K562 (cell line): ENCODE measurements around the gene EPB41L1. TPM values are rescaled to one million over a fixed set of nuclear protein-coding genes. Genes with fewer than 3 reads are reported as not detected.

Experiments used
- ATAC-seq: fragments of 200-7000 bp; cut with Tn5 transposase; 3 replicates; pipeline ENCODE4 v1.9.1; 2020; ENCODE audit warnings: moderate library complexity
- BruUV-seq: library from RNA; stranded (reverse); fragments of 400-500 nt; replicated peaks from 2 replicates; lab custom pipeline; 2021; lab: Mats Ljungman, UMichigan
- CTCF ChIA-PET: fragments of 300-600 bp; formaldehyde crosslinking; extraction: SDS; loops from one replicate; lab custom pipeline; 2021; ENCODE audit warnings: low intra/inter-chr PET ratio; lab: Yijun Ruan, JAX
- POLR2A ChIA-PET: fragments of 300-600, 350-650 bp; sonication (Branson Sonifier 250); formaldehyde crosslinking; extraction: SDS; loops from one replicate; lab custom pipeline; 2021; ENCODE audit warnings: antibody characterized with exemption, inconsistent platforms; lab: Yijun Ruan, JAX
- DNase-seq, 4 experiments: peaks; one replicate each; pipeline versions ENCODE4 v3.0.0 to v3.0.0-alpha.2; 2011 to 2018; ENCODE audit warnings: low spot score in 3 of 4, mixed read lengths in 3 of 4; ENCODE audit errors: extremely low read depth in 1 of 4
- FAIRE-seq: peaks from 2 replicates; lab custom pipeline; 2011; peaks lifted over from hg19 to GRCh38; lab: Jason Lieb, UNC
- H2AFZ ChIP-seq: 2 replicates; pipeline ENCODE4 v1.6.0; 2011; ENCODE audit warnings: low read depth, low read length, control low read depth, inconsistent platforms
- H3K27ac ChIP-seq: fragments of 200-600 bp; 3 replicates; pipeline ENCODE4 v1.8.0; 2011; ENCODE audit warnings: low read depth, mild to moderate bottlenecking, control low read depth, inconsistent platforms, low read length, moderate library complexity, mixed read lengths; ENCODE audit errors: extremely low read depth
- H3K27me3 ChIP-seq, 2 experiments: fragments of 300-600 bp in 1 of 2; 2 replicates in 1 of 2; 3 replicates in 1 of 2; pipeline versions ENCODE4 v1.6.0 to v1.8.0; 2011; ENCODE audit warnings: inconsistent platforms in 2 of 2, low read length in 2 of 2, mild to moderate bottlenecking in 1 of 2, mixed read lengths in 1 of 2, moderate library complexity in 1 of 2; ENCODE audit not compliant: control insufficient read depth in 2 of 2, insufficient read depth in 2 of 2
- H3K36me3 ChIP-seq: fragments of 300-600 bp; 3 replicates; pipeline ENCODE4 v1.8.0; 2011; ENCODE audit warnings: mild to moderate bottlenecking, low read length, inconsistent platforms; ENCODE audit not compliant: control insufficient read depth, insufficient read depth
- H3K4me1 ChIP-seq, 2 experiments: fragments of 200-600 bp in 1 of 2; replicated peaks in 1 of 2; 2 replicates in 1 of 2; 3 replicates in 1 of 2; pipeline versions ENCODE4 v1.5.1 to v1.8.0; 2011; ENCODE audit warnings: inconsistent platforms in 2 of 2, low read length in 2 of 2, mild to moderate bottlenecking in 1 of 2, mixed read lengths in 1 of 2, moderate library complexity in 1 of 2; ENCODE audit not compliant: control insufficient read depth in 2 of 2, insufficient read depth in 2 of 2
- H3K4me2 ChIP-seq: 2 replicates; pipeline ENCODE4 v1.6.1; 2011; ENCODE audit warnings: low read length, control low read depth, inconsistent platforms, mixed read lengths; ENCODE audit not compliant: insufficient read depth
- H3K4me3 ChIP-seq: fragments of 200-600 bp; sonication (generic), shearing (Covaris generic); 2 replicates; pipeline ENCODE4 v1.5.1; 2016; ENCODE audit warnings: control low read depth, inconsistent platforms
- H3K79me2 ChIP-seq: fragments of 200-600 bp; 3 replicates; pipeline ENCODE4 v1.8.0; 2011; ENCODE audit warnings: low read length, inconsistent platforms; ENCODE audit not compliant: control insufficient read depth, insufficient read depth
- H3K9ac ChIP-seq, 2 experiments: 2 replicates each; pipeline versions ENCODE4 v1.6.0 to v1.6.1; 2011; ENCODE audit warnings: low read depth in 2 of 2, low read length in 2 of 2, control low read depth in 1 of 2, inconsistent platforms in 1 of 2, mild to moderate bottlenecking in 1 of 2, mixed read lengths in 1 of 2; ENCODE audit not compliant: insufficient read depth in 1 of 2
- H3K9me1 ChIP-seq: one replicate; pipeline ENCODE4 v1.6.0; 2011; ENCODE audit warnings: inconsistent platforms, mild to moderate bottlenecking, low read length, moderate library complexity; ENCODE audit not compliant: control insufficient read depth, insufficient read depth
- H3K9me3 ChIP-seq: replicated peaks from 2 replicates; pipeline ENCODE4 v1.5.1; 2011; ENCODE audit warnings: low read depth, low read length, inconsistent platforms; ENCODE audit not compliant: control insufficient read depth, insufficient read depth
- H4K20me1 ChIP-seq: replicated peaks from 2 replicates; pipeline ENCODE4 v1.6.1; 2011; ENCODE audit warnings: low read length, inconsistent platforms, mixed read lengths; ENCODE audit not compliant: control insufficient read depth, insufficient read depth
- AFF4 ChIP-seq: sonication (generic); formaldehyde crosslinking; IDR thresholded peaks from 2 replicates; pipeline ENCODE4 v1.8.0; 2023; ENCODE audit warnings: mild to moderate bottlenecking, missing genetic modification reagents
- FOXP1 ChIP-seq: sonication (generic); formaldehyde crosslinking; IDR thresholded peaks from 2 replicates; pipeline ENCODE4 v1.8.0; 2022; ENCODE audit warnings: mild to moderate bottlenecking, missing genetic modification reagents
- HMGXB4 ChIP-seq: sonication (generic); formaldehyde crosslinking; IDR thresholded peaks from 2 replicates; pipeline ENCODE4 v1.8.1; 2023; ENCODE audit warnings: mild to moderate bottlenecking, missing genetic modification reagents
- ZFPM2 ChIP-seq: fragments of 250-450 bp; sonication (Bioruptor Pico); IDR thresholded peaks from 2 replicates; pipeline ENCODE4 v1.5.1; 2022; ENCODE audit warnings: mild to moderate bottlenecking
- WGBS: fragments of 100-300 bp; shearing (Covaris generic); methylation state at CpG from one replicate; pipeline ENCODE4 v1.1.6; 2016; ENCODE audit warnings: low coverage, mixed read lengths; ENCODE audit not compliant: insufficient coverage; ENCODE audit errors: missing lambda C conversion rate; 5-methylcytosine and 5-hydroxymethylcytosine counted together
- in situ Hi-C: fragments of 300-500 bp; cut with MboI; formaldehyde crosslinking; loops from 4 replicates; pipeline ENCODE4 v1.15.0; 2018; ENCODE audit warnings: inconsistent platforms, mixed read lengths
- intact Hi-C: fragments of 100-400 bp; cut with micrococcal nuclease; formaldehyde crosslinking; loops from 2 replicates; pipeline ENCODE4 v1.14.2; 2022
- polyA plus RNA-seq, 8 experiments: library from polyadenylated mRNA; depleted of rRNA in 4 of 8; stranded (reverse) in 5 of 8; unstranded in 3 of 8; fragments of >200 nt; fragmentation: Nextera tagmentation in 2 of 8; fragmentation: Illumina TruSeq in 1 of 8; extraction: Ambion mirVana in 2 of 8; extraction: Trizol in 1 of 8; gene quantifications; 2 replicates each; pipeline versions ENCODE4 v1.2.1 to v1.2.3, GENCODE V29; 2011 to 2014; ENCODE audit warnings: inconsistent platforms in 1 of 8, missing spikeins in 1 of 8
- total RNA-seq, 7 experiments: library from RNA; depleted of rRNA in 6 of 7; stranded (reverse); fragments of >200 nt in 6 of 7; fragmentation: Illumina TruSeq in 2 of 7; extraction: Trizol in 2 of 7; gene quantifications; 2 replicates each; pipeline versions ENCODE4 v1.2.1 to v1.2.3, GENCODE V29; 2011 to 2021; ENCODE audit warnings: low replicate concordance in 1 of 7
- TF ChIP-seq, protein P1 (sequence below): fragments of 450-650 bp; formaldehyde crosslinking; IDR thresholded peaks from 2 replicates; pipeline ENCODE4 v1.4.0; 2020; ENCODE audit warnings: mild to moderate bottlenecking, moderate library complexity

The EPB41L1 gene
- total and polyA plus RNA-seq, 9 of the 15 experiments (the other 6 are each of a cell fraction or from before 2014, with no cell fraction given) = 0.11 to 4.3 (median 1.3) TPM

GRCh38 chr20:36120991-36121390 lies 33.5 kb upstream of the EPB41L1 start (continued):
- TF ChIP-seq AFF4 (CRISPR knock-in tag) = no peak
- no peak for TF ChIP-seq FOXP1 (CRISPR knock-in tag)
- no peak for TF ChIP-seq ZFPM2 (CRISPR knock-in tag)
- TF ChIP-seq, all 486 proteins: peak for 0

- Histone ChIP-seq H3K9me3 (no peaks in the 10 kb centered on the region), H3K27me3 (no peaks in the 10 kb centered on the region), H3K79me2 (no peaks in the 10 kb centered on the region), H3K9me1 (no peaks in the 10 kb centered on the region), H3K4me3 (no peak overlapping the region), H2AFZ (peak overlapping the region; percentile 51), H4K20me1 (no peaks in the 10 kb centered on the region), H3K27ac (no peak overlapping the region), H3K9ac (peak overlapping the region in 1 of 2 experiments; percentile 62; a peak in 1 of 4 replicates), H3K36me3 (no peaks in the 10 kb centered on the region), H3K4me2 (peak overlapping the region; percentile 1; the same call in 1 of the 2 replicates), H3K4me1 (peaks cover 13 to 18% of the 10 kb centered on the region in 2 experiments)
- CTCF ChIA-PET = no interaction called here
- no TSS peak for BruUV-seq
- ATAC-seq = peak; percentile 49
- intact Hi-C loops = no loop called here
- DNase-seq = no peak
- FAIRE-seq = peak; percentile 66
- in situ Hi-C loops = no loop called here
- POLR2A ChIA-PET = interaction anchor here (0.6 kb wide), 1 partner anchor 428 kb away, joined by 4 read pairs; no protein-coding TSS in a partner anchor
- WGBS = 47% methylated on average over 16 of the region's 17 CpGs
- TF ChIP-seq, protein P1, sequence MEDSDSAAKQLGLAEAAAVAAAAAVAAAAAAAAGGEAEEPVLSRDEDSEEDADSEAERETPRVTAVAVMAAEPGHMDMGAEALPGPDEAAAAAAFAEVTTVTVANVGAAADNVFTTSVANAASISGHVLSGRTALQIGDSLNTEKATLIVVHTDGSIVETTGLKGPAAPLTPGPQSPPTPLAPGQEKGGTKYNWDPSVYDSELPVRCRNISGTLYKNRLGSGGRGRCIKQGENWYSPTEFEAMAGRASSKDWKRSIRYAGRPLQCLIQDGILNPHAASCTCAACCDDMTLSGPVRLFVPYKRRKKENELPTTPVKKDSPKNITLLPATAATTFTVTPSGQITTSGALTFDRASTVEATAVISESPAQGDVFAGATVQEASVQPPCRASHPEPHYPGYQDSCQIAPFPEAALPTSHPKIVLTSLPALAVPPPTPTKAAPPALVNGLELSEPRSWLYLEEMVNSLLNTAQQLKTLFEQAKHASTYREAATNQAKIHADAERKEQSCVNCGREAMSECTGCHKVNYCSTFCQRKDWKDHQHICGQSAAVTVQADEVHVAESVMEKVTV (CRISPR knock-in tag) = no peak
- TF ChIP-seq HMGXB4 (CRISPR knock-in tag) = no peak
These were observed 32.3 kb upstream of the EPB41L1 start for GRCh38 chr20:36121981-36122930.
